Muscle of leg (tissue), 11 donors: ENCODE data around the gene MSI2. TPM values are rescaled to one million over a fixed set of nuclear protein-coding genes. Genes with fewer than 3 reads are reported as not detected.

ENCODE experiments used
- DNase-seq: peaks from one replicate; pipeline ENCODE4 v3.0.0; 2013
- H3K27ac ChIP-seq: one replicate; pipeline ENCODE4 v1.5.1; 2013; ENCODE audit warnings: mild to moderate bottlenecking, low read length, control low read depth
- H3K27me3 ChIP-seq: one replicate; pipeline ENCODE4 v1.6.1; 2013; ENCODE audit warnings: low read length; ENCODE audit not compliant: control insufficient read depth, insufficient read depth
- H3K36me3 ChIP-seq: one replicate; pipeline ENCODE4 v1.6.1; 2013; ENCODE audit warnings: low read length; ENCODE audit not compliant: control insufficient read depth, insufficient read depth
- H3K4me1 ChIP-seq: one replicate; pipeline ENCODE4 v1.6.1; 2013; ENCODE audit warnings: low read length; ENCODE audit not compliant: control insufficient read depth, insufficient read depth
- H3K4me3 ChIP-seq: one replicate; pipeline ENCODE4 v1.5.1; 2013; ENCODE audit warnings: low read length, control low read depth
- H3K9me3 ChIP-seq: replicated peaks from 2 replicates; pipeline ENCODE4 v1.6.1; 2013; ENCODE audit warnings: low read depth, low read length; ENCODE audit not compliant: control insufficient read depth
- WGBS: methylation state at CpG from one replicate; pipeline ENCODE4 v1.1.5; 2013; ENCODE audit warnings: missing lambda C conversion rate; ENCODE audit not compliant: insufficient coverage; 5-methylcytosine and 5-hydroxymethylcytosine counted together
- polyA plus RNA-seq, 8 donors: library from polyadenylated mRNA; unstranded; fragments of 120-200 nt; gene quantifications; one replicate each; pipeline versions ENCODE4 v1.2.1 to v1.2.3, GENCODE V29; 2013; ENCODE audit warnings: inconsistent platforms in 1 of 8, low replicate concordance in 1 of 8; ENCODE audit not compliant: insufficient read length in 8 of 8, insufficient read depth in 1 of 8
- total RNA-seq: library from RNA; stranded (reverse); fragments of 120-200 nt; gene quantifications from one replicate; pipeline ENCODE4 v1.2.4, GENCODE V29; 2013

MSI2 gene
- total and polyA plus RNA-seq, 9 donors, result 21.5 to 32.0 (median 27.4) TPM

GRCh38 chr17:57653279-57653678 is 397.0 kb downstream of the MSI2 start:
- Histone ChIP-seq H3K4me1 (peaks cover 5% of the 10 kb centered on the region), H3K27me3 (no peaks in the 10 kb centered on the region), H3K4me3 (no peak overlapping the region), H3K36me3 (no peaks in the 10 kb centered on the region), H3K27ac (no peak overlapping the region), H3K9me3 (no peaks in the 10 kb centered on the region)
- 80% methylated on average over 3 of the region's 7 CpGs for WGBS
- no peak for DNase-seq

- Histone ChIP-seq H3K4me3 (no peak overlapping the region), H3K4me1 (peaks cover 5% of the 10 kb centered on the region), H3K27ac (no peak overlapping the region), H3K9me3 (no peaks in the 10 kb centered on the region), H3K27me3 (no peaks in the 10 kb centered on the region), H3K36me3 (no peaks in the 10 kb centered on the region)
- WGBS, result 100% methylated on average over 9 of the region's 11 CpGs
- no peak for DNase-seq
These were observed 397.9 kb downstream of the MSI2 start for GRCh38 chr17:57654040-57654775.

- Histone ChIP-seq H3K9me3 (no peaks in the 10 kb centered on the region), H3K4me1 (peaks cover 5% of the 10 kb centered on the region), H3K36me3 (no peaks in the 10 kb centered on the region), H3K4me3 (no peak overlapping the region), H3K27me3 (no peaks in the 10 kb centered on the region), H3K27ac (no peak overlapping the region)
- 79% methylated on average over 3 of the region's 6 CpGs for WGBS
- no peak for DNase-seq
These were observed 399.2 kb downstream of the MSI2 start for GRCh38 chr17:57655553-57655952.

DNA sequence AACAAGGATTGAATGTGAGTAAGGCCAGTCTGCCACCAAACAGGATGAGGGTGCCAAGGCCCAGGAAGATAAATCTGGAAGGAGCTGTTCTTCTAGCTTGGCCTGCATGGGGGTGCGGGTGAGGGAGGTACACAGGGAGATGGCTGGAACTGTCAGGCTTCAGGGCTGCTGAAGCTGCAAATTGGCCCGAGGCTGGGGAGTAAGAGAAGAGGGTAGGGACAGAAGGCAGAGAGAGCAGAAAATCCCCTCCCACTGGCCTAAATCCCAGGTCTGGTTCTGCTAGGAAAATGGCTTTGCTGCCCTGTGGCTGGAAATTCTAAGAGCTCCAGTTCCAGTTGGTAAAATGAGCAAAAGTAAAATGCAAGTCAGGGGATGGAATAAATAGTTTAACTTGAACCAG is 400.9 kb downstream of the MSI2 start:
- H3K9me3 ChIP-seq, result no peaks in the 10 kb centered on the region
- 100% methylated on average over 1 of the region's 2 CpGs for WGBS
- no peak for DNase-seq
- H3K4me3 ChIP-seq, result no peak overlapping the region
- H3K4me1 ChIP-seq, result peaks cover 19% of the 10 kb centered on the region
- H3K36me3 ChIP-seq, result no peaks in the 10 kb centered on the region
- H3K27ac ChIP-seq, result no peak overlapping the region
- H3K27me3 ChIP-seq, result no peaks in the 10 kb centered on the region

- H3K4me1 ChIP-seq, result peaks cover 39% of the 10 kb centered on the region
- peak; percentile 55 for DNase-seq
- H3K9me3 ChIP-seq, result no peaks in the 10 kb centered on the region
- peak overlapping the region; percentile 87 for H3K27ac ChIP-seq
- H3K27me3 ChIP-seq, result no peaks in the 10 kb centered on the region
- no peak overlapping the region for H3K4me3 ChIP-seq
- no peaks in the 10 kb centered on the region for H3K36me3 ChIP-seq
- no CpG with 5 or more reads among the region's 2 CpGs for WGBS
These were observed 405.7 kb downstream of the MSI2 start for GRCh38 chr17:57662041-57662440.

- peak overlapping the region; percentile 29 for H3K4me3 ChIP-seq
- H3K9me3 ChIP-seq, result no peaks in the 10 kb centered on the region
- no peaks in the 10 kb centered on the region for H3K36me3 ChIP-seq
- H3K4me1 ChIP-seq, result peaks cover 39% of the 10 kb centered on the region
- no peaks in the 10 kb centered on the region for H3K27me3 ChIP-seq
- DNase-seq, result peak; percentile 96
- peak overlapping the region; percentile 87 for H3K27ac ChIP-seq
- 1% methylated on average over 15 of the region's 21 CpGs for WGBS
These were observed 406.5 kb downstream of the MSI2 start for GRCh38 chr17:57662644-57663308.

DNA sequence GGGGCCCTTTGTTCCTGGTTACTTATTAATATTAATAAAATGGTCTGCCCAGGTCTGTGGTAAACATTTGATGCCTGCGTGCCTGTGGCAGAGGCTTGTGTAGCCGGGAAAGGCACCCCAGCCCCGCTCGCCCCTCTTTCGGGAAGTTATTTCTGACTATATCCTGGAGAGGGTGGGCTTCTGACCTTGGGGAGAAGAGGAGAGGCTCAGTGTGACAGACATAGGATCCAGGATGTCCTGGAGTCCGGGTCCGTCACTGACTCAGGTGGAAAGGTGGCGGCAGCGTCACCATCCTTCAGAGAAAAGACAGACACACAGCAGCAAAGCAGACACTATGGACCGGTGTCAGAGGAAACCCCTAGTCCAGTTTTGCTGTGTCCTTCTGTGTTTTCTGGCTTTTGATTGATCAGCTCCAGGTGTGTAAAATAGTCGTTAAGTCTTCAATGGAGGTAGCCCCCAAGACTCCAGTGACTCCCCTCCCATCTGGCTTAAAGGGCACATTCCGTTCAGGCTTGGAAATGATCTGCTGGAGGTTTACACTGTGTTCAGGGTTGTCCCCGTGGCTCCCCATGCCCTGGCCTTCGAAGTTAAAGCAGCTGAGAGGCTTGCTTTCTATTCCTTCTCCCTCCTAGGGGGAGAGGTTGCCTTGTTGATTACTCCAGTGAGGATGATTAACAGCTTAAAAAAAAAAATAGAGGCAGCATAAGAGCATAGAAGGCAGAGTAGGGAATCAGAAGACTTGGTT is 407.2 kb downstream of the MSI2 start:
- WGBS, result 74% methylated on average over 10 of the region's 14 CpGs
- Histone ChIP-seq H3K27me3 (no peaks in the 10 kb centered on the region), H3K9me3 (no peaks in the 10 kb centered on the region), H3K4me1 (peaks cover 39% of the 10 kb centered on the region), H3K27ac (peak overlapping the region; percentile 87), H3K36me3 (no peaks in the 10 kb centered on the region), H3K4me3 (peak overlapping the region; percentile 6)
- DNase-seq, result no peak

DNA sequence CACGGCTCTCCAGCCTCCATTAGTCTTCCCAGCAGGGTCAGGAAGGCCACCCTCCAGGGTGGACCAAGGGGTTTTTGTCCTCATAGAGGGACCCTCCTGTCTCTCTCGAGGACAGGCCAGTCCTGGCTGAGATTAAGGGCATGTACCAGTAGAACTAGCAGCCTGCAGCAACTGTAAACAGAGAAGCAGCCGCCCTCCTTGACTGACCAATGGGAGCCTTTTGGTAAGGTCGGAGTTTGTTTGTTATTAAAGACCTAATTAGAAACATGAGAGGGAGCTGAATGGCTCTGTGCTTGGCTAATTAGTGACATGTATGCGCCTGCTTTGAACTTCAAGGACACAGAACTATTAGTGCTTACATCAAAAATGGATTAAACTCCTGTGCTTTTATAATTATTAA is 408.8 kb downstream of the MSI2 start:
- WGBS, result 25% methylated on average over 4 of the region's 5 CpGs
- no peaks in the 10 kb centered on the region for H3K36me3 ChIP-seq
- peaks cover 46% of the 10 kb centered on the region for H3K4me1 ChIP-seq
- DNase-seq, result no peak
- H3K9me3 ChIP-seq, result no peaks in the 10 kb centered on the region
- no peak overlapping the region for H3K27ac ChIP-seq
- no peak overlapping the region for H3K4me3 ChIP-seq
- no peaks in the 10 kb centered on the region for H3K27me3 ChIP-seq

DNA sequence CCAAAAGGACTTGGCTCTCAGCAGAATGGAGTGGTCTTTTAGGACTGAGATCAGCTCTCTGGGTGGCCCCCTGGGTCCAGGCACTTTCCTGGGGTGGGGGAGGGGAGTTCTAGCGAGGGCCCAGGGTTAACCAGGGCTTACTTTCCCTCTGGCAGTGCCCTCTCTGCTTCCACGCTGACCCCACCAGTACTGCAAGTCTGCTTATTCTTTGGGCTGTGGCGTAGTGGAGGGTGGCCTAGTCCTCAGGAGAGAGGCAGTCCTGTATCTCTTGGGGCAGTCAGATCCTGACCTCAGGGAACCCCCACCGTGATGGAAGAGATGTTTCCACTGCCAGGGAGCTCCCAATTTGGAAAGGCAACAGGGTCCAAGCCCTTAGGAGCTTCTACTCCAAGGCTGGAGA is 409.4 kb downstream of the MSI2 start:
- Histone ChIP-seq H3K36me3 (no peaks in the 10 kb centered on the region), H3K27ac (no peak overlapping the region), H3K4me1 (peaks cover 44% of the 10 kb centered on the region), H3K4me3 (no peak overlapping the region), H3K9me3 (no peaks in the 10 kb centered on the region), H3K27me3 (no peaks in the 10 kb centered on the region)
- no peak for DNase-seq
- 31% methylated on average over 2 of the region's 4 CpGs for WGBS

DNA sequence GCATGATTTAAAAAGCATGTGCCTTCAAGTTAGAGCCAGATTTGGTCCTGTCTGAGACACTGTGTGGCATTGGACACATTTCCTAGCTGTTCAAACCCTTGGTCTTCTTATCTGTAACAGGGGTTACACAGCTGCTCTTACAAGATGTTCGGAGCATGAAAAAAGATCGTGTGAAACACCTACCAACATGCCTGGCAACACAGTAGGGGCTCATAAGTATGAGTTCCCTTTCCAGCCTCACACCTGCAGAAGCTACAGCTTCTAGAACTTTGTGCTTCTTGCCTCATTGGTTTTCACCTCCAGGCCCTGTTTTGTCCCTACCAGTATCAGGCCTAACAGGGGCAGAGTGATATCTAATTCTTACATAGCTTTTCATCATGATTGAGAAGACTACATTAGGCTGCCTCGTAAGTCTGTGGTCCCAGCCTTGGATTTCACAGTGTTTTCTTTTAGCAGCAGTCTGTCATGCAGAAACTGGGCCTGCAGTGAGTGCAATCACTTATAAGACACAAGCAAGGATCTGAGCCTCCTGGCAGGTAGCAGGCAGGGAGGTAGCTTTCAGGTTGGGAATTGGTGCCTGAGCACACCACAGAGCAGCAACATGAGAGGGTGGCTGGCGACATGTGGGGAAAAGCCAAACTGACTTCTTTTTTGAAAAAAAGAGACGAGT is 410.0 kb downstream of the MSI2 start:
- Histone ChIP-seq H3K4me1 (peaks cover 41% of the 10 kb centered on the region), H3K27me3 (no peaks in the 10 kb centered on the region), H3K27ac (no peak overlapping the region), H3K4me3 (no peak overlapping the region), H3K9me3 (no peaks in the 10 kb centered on the region), H3K36me3 (no peaks in the 10 kb centered on the region)
- no peak for DNase-seq
- WGBS, result 74% methylated on average over 4 of the region's 5 CpGs
